ENCODE data around the gene MEI4.

- TF ChIP-seq, protein P1, sequence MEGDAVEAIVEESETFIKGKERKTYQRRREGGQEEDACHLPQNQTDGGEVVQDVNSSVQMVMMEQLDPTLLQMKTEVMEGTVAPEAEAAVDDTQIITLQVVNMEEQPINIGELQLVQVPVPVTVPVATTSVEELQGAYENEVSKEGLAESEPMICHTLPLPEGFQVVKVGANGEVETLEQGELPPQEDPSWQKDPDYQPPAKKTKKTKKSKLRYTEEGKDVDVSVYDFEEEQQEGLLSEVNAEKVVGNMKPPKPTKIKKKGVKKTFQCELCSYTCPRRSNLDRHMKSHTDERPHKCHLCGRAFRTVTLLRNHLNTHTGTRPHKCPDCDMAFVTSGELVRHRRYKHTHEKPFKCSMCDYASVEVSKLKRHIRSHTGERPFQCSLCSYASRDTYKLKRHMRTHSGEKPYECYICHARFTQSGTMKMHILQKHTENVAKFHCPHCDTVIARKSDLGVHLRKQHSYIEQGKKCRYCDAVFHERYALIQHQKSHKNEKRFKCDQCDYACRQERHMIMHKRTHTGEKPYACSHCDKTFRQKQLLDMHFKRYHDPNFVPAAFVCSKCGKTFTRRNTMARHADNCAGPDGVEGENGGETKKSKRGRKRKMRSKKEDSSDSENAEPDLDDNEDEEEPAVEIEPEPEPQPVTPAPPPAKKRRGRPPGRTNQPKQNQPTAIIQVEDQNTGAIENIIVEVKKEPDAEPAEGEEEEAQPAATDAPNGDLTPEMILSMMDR (IDR thresholded peaks at IDR 0.05) = no peak
- no peak for TF ChIP-seq POLR2A (IDR thresholded peaks at IDR 0.05)
Measured at GRCh38 chr6:77893391-77893790, 240.6 kb downstream of the MEI4 start.

Data from thyroid gland (tissue), 4 donors.